ENCODE data around the gene TENM4. TPM values are rescaled to one million over a fixed set of nuclear protein-coding genes. Genes with fewer than 3 reads are reported as not detected.

Gene TENM4
- total and polyA plus RNA-seq, 4 donors, result 24.8 to 70.5 (median 38.1) TPM

- H3K27me3 ChIP-seq (ENCODE audit: control insufficient read depth, insufficient read depth, low read length), result no peaks in the 10 kb centered on the region
- no peaks in the 10 kb centered on the region for H3K9me3 ChIP-seq (ENCODE audit: control insufficient read depth, insufficient read depth, low read length)
- no peak overlapping the region for H3K4me3 ChIP-seq (ENCODE audit: low read depth, low read length)
- DNase-seq (ENCODE audit: low read depth in 4 of 6, low spot score in 6 of 6), result peak in 3 of 6 donors; percentile 14 to 67 (median 32)
- WGBS (ENCODE audit: insufficient coverage), result 64% methylated on average over 3 of the region's 5 CpGs
- no peaks in the 10 kb centered on the region for H3K36me3 ChIP-seq (ENCODE audit: control insufficient read depth, insufficient read depth, low read length)
- H3K4me1 ChIP-seq (ENCODE audit: control insufficient read depth, insufficient read depth, low read length), result peaks cover 13% of the 10 kb centered on the region
- no peak overlapping the region for H3K27ac ChIP-seq (ENCODE audit: low read depth, low read length)
These were observed 751.2 kb downstream of the TENM4 start for GRCh38 chr11:78689585-78690153.

GRCh38 chr11:78689101-78689500 is 751.7 kb downstream of the TENM4 start:
- Histone ChIP-seq H3K27ac (ENCODE audit: low read depth, low read length) (no peak overlapping the region), H3K4me3 (ENCODE audit: low read depth, low read length) (no peak overlapping the region), H3K9me3 (ENCODE audit: control insufficient read depth, insufficient read depth, low read length) (no peaks in the 10 kb centered on the region), H3K27me3 (ENCODE audit: control insufficient read depth, insufficient read depth, low read length) (no peaks in the 10 kb centered on the region), H3K4me1 (ENCODE audit: control insufficient read depth, insufficient read depth, low read length) (peaks cover 13% of the 10 kb centered on the region), H3K36me3 (ENCODE audit: control insufficient read depth, insufficient read depth, low read length) (no peaks in the 10 kb centered on the region)
- WGBS (ENCODE audit: insufficient coverage), result no CpG with 5 or more reads among the region's 3 CpGs
- DNase-seq (ENCODE audit: low read depth in 4 of 6, low spot score in 6 of 6), result peak in 2 of 6 donors; percentile 31 to 64

- no peaks in the 10 kb centered on the region for H3K27me3 ChIP-seq (ENCODE audit: control insufficient read depth, insufficient read depth, low read length)
- no peaks in the 10 kb centered on the region for H3K9me3 ChIP-seq (ENCODE audit: control insufficient read depth, insufficient read depth, low read length)
- H3K36me3 ChIP-seq (ENCODE audit: control insufficient read depth, insufficient read depth, low read length), result no peaks in the 10 kb centered on the region
- WGBS (ENCODE audit: insufficient coverage), result 83% methylated on average over 1 of the region's 1 CpG
- H3K27ac ChIP-seq (ENCODE audit: low read depth, low read length), result no peak overlapping the region
- DNase-seq (ENCODE audit: low read depth in 4 of 6, low spot score in 6 of 6), result no peak
- H3K4me3 ChIP-seq (ENCODE audit: low read depth, low read length), result no peak overlapping the region
- peaks cover 13% of the 10 kb centered on the region for H3K4me1 ChIP-seq (ENCODE audit: control insufficient read depth, insufficient read depth, low read length)
These were observed 752.4 kb downstream of the TENM4 start for GRCh38 chr11:78688460-78688859.

- Histone ChIP-seq H3K4me1 (ENCODE audit: control insufficient read depth, insufficient read depth, low read length) (peaks cover 9% of the 10 kb centered on the region), H3K9me3 (ENCODE audit: control insufficient read depth, insufficient read depth, low read length) (no peaks in the 10 kb centered on the region), H3K27ac (ENCODE audit: low read depth, low read length) (no peak overlapping the region), H3K4me3 (ENCODE audit: low read depth, low read length) (no peak overlapping the region), H3K36me3 (ENCODE audit: control insufficient read depth, insufficient read depth, low read length) (no peaks in the 10 kb centered on the region), H3K27me3 (ENCODE audit: control insufficient read depth, insufficient read depth, low read length) (no peaks in the 10 kb centered on the region)
- DNase-seq (ENCODE audit: low read depth in 4 of 6, low spot score in 6 of 6), result no peak
- 93% methylated on average over 1 of the region's 3 CpGs for whole genome bisulfite sequencing (ENCODE audit: insufficient coverage)
These were observed 755.7 kb downstream of the TENM4 start for GRCh38 chr11:78685156-78685555.

- H3K36me3 ChIP-seq (ENCODE audit: control insufficient read depth, insufficient read depth, low read length), result no peaks in the 10 kb centered on the region
- DNase-seq (ENCODE audit: low read depth in 4 of 6, low spot score in 6 of 6), result no peak
- no CpG with 5 or more reads among the region's 2 CpGs for WGBS (ENCODE audit: insufficient coverage)
- H3K27ac ChIP-seq (ENCODE audit: low read depth, low read length), result no peak overlapping the region
- H3K9me3 ChIP-seq (ENCODE audit: control insufficient read depth, insufficient read depth, low read length), result no peaks in the 10 kb centered on the region
- no peaks in the 10 kb centered on the region for H3K27me3 ChIP-seq (ENCODE audit: control insufficient read depth, insufficient read depth, low read length)
- no peak overlapping the region for H3K4me3 ChIP-seq (ENCODE audit: low read depth, low read length)
- H3K4me1 ChIP-seq (ENCODE audit: control insufficient read depth, insufficient read depth, low read length), result peaks cover 1% of the 10 kb centered on the region
These were observed 756.5 kb downstream of the TENM4 start for GRCh38 chr11:78684377-78684776.

- Histone ChIP-seq H3K27ac (ENCODE audit: low read depth, low read length) (no peak overlapping the region), H3K36me3 (ENCODE audit: control insufficient read depth, insufficient read depth, low read length) (no peaks in the 10 kb centered on the region), H3K9me3 (ENCODE audit: control insufficient read depth, insufficient read depth, low read length) (no peaks in the 10 kb centered on the region), H3K4me1 (ENCODE audit: control insufficient read depth, insufficient read depth, low read length) (no peaks in the 10 kb centered on the region), H3K4me3 (ENCODE audit: low read depth, low read length) (no peak overlapping the region), H3K27me3 (ENCODE audit: control insufficient read depth, insufficient read depth, low read length) (no peaks in the 10 kb centered on the region)
- WGBS (ENCODE audit: insufficient coverage), result 94% methylated on average over 3 of the region's 5 CpGs
- no peak for DNase-seq (ENCODE audit: low read depth in 4 of 6, low spot score in 6 of 6)
These were observed 757.1 kb downstream of the TENM4 start for GRCh38 chr11:78683774-78684173.

GRCh38 chr11:78676026-78676557 is 764.7 kb downstream of the TENM4 start:
- Histone ChIP-seq H3K4me1 (ENCODE audit: control insufficient read depth, insufficient read depth, low read length) (no peaks in the 10 kb centered on the region), H3K27ac (ENCODE audit: low read depth, low read length) (no peak overlapping the region), H3K4me3 (ENCODE audit: low read depth, low read length) (no peak overlapping the region), H3K27me3 (ENCODE audit: control insufficient read depth, insufficient read depth, low read length) (no peaks in the 10 kb centered on the region), H3K36me3 (ENCODE audit: control insufficient read depth, insufficient read depth, low read length) (peaks cover 25% of the 10 kb centered on the region), H3K9me3 (ENCODE audit: control insufficient read depth, insufficient read depth, low read length) (no peaks in the 10 kb centered on the region)
- 93% methylated on average over 21 of the region's 24 CpGs for WGBS (ENCODE audit: insufficient coverage)
- no peak for DNase-seq (ENCODE audit: low read depth in 4 of 6, low spot score in 6 of 6)

- whole genome bisulfite sequencing (ENCODE audit: insufficient coverage), result 91% methylated on average over 4 of the region's 9 CpGs
- no peak overlapping the region for H3K27ac ChIP-seq (ENCODE audit: low read depth, low read length)
These were observed 767.8 kb downstream of the TENM4 start for GRCh38 chr11:78672850-78673620.

GRCh38 chr11:78669249-78669648 is 771.6 kb downstream of the TENM4 start:
- Histone ChIP-seq H3K27me3 (ENCODE audit: control insufficient read depth, insufficient read depth, low read length) (no peaks in the 10 kb centered on the region), H3K4me3 (ENCODE audit: low read depth, low read length) (no peak overlapping the region), H3K27ac (ENCODE audit: low read depth, low read length) (no peak overlapping the region), H3K4me1 (ENCODE audit: control insufficient read depth, insufficient read depth, low read length) (no peaks in the 10 kb centered on the region), H3K9me3 (ENCODE audit: control insufficient read depth, insufficient read depth, low read length) (no peaks in the 10 kb centered on the region), H3K36me3 (ENCODE audit: control insufficient read depth, insufficient read depth, low read length) (peaks cover 50% of the 10 kb centered on the region)
- no peak for DNase-seq (ENCODE audit: low read depth in 4 of 6, low spot score in 6 of 6)
- over 99% methylated on average over 16 of the region's 17 CpGs for WGBS (ENCODE audit: insufficient coverage)

More at GRCh38 chr11:78672850-78673620, 767.8 kb downstream of the TENM4 start:
- Histone ChIP-seq H3K36me3 (ENCODE audit: control insufficient read depth, insufficient read depth, low read length) (peaks cover 50% of the 10 kb centered on the region), H3K4me1 (ENCODE audit: control insufficient read depth, insufficient read depth, low read length) (no peaks in the 10 kb centered on the region), H3K4me3 (ENCODE audit: low read depth, low read length) (no peak overlapping the region), H3K27me3 (ENCODE audit: control insufficient read depth, insufficient read depth, low read length) (no peaks in the 10 kb centered on the region), H3K9me3 (ENCODE audit: control insufficient read depth, insufficient read depth, low read length) (no peaks in the 10 kb centered on the region)
- DNase-seq (ENCODE audit: low read depth in 4 of 6, low spot score in 6 of 6), result no peak

- Histone ChIP-seq H3K4me3 (ENCODE audit: low read depth, low read length) (no peak overlapping the region), H3K27ac (ENCODE audit: low read depth, low read length) (no peak overlapping the region), H3K9me3 (ENCODE audit: control insufficient read depth, insufficient read depth, low read length) (no peaks in the 10 kb centered on the region), H3K27me3 (ENCODE audit: control insufficient read depth, insufficient read depth, low read length) (no peaks in the 10 kb centered on the region), H3K36me3 (ENCODE audit: control insufficient read depth, insufficient read depth, low read length) (peaks cover 48% of the 10 kb centered on the region), H3K4me1 (ENCODE audit: control insufficient read depth, insufficient read depth, low read length) (no peaks in the 10 kb centered on the region)
- no peak for DNase-seq (ENCODE audit: low read depth in 4 of 6, low spot score in 6 of 6)
- WGBS (ENCODE audit: insufficient coverage), result no CpG with 5 or more reads among the region's 2 CpGs
These were observed 773.4 kb downstream of the TENM4 start for GRCh38 chr11:78667461-78667860.
